ENCODE measurements around the gene AKNA. TPM values are rescaled to one million over a fixed set of nuclear protein-coding genes. Genes with fewer than 3 reads are reported as not detected.

Gene AKNA
- total RNA-seq, 1 donor from 2014 or later, result 16.6 TPM

GRCh38 chr9:114351932-114352331, 35.9 kb downstream of the AKNA start:
- Mint-ChIP-seq H3K27me3 (ENCODE audit: low read depth) (no peaks in the 10 kb centered on the region), H3K36me3 (ENCODE audit: low read depth) (peaks cover 4% of the 10 kb centered on the region), H3K9me3 (no peaks in the 10 kb centered on the region), H3K4me1 (peaks cover 20% of the 10 kb centered on the region), H3K4me3 (no peak overlapping the region), H3K27ac (ENCODE audit: unreplicated experiment) (no peak overlapping the region)
- no peak for DNase-seq (ENCODE audit: low read depth, low spot score)
- no peak for TF ChIP-seq CTCF (conservative IDR thresholded peaks at IDR 0.05)

DNA sequence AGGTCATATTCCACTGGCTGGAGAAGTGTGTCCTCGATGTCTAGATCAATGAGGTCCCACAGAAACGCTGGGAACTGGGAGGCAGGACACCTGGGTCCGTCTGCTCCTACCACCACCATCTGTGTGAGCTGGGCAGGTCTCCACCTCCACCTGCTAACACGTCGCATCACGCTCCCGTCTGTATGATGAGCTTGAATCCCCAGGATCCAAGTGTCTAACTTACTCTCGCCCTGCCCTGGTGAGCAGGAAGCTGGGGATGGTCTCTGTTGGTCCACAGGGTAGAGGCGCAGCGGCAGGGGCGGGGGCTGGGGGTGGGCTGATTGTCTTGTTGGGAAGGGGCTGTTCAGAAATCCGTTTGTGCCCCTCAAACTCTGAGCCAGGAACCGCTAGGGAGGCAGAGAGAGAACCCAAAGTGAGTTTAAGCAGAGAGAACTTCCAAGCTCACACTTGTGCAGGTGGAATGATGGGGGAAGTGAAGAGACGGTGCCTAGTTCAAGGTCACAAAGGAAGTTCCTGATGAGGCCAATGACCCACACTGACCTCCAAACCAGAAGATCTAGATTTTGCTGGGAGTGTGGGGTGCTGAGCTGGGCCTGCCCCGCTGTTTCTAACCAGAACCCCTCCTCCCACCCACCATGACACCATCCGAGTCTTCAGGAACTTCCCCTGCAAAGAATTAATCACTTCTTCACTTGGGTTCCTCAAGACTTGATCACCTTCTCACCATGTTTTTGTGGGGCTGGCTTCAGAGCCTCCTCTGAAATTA, 37.0 kb downstream of the AKNA start:
- no peak for DNase-seq (ENCODE audit: low read depth, low spot score)
- peaks cover 4% of the 10 kb centered on the region for H3K36me3 Mint-ChIP-seq (ENCODE audit: low read depth)
- TF ChIP-seq CTCF (conservative IDR thresholded peaks at IDR 0.05), result no peak
- no peaks in the 10 kb centered on the region for H3K9me3 Mint-ChIP-seq
- no peaks in the 10 kb centered on the region for H3K27me3 Mint-ChIP-seq (ENCODE audit: low read depth)
- peaks cover 20% of the 10 kb centered on the region for H3K4me1 Mint-ChIP-seq
- H3K4me3 Mint-ChIP-seq, result no peak overlapping the region
- no peak overlapping the region for H3K27ac Mint-ChIP-seq (ENCODE audit: unreplicated experiment)

DNA sequence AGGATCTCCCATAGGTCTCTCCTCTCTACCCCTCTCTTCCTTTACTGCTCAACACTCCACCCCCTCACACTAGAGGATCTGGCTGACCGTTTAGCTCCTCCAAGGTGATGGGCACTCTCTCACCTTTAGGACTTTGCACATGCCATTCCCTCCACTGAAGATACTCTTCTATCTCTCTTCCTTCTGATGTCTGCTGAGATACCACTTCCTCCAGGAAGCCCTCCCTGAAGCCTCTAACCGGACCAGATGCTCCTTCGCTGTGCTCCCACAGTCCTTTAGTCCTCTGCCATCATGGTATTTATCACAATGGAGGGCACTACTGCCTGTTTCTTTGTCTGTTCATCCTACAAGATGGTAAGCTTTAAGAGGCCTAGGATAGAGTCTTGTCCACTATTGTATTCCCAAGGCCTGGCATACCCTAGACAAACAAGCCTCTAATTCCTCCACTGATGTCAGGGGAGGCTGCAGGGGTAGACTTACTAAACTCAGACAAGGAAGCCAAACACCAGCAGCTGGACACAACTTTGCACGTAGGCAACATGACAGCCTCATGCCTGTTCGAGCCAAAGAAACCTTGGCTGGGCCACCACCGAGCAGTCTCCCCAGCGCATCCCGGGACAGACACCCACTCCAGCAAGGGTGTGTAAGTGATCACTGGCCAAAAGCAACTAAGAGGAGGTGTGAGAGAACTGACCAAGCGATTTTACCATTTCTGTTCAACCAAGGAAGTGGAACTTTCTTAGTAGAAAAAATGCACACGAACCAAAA, 37.9 kb downstream of the AKNA start:
- H3K36me3 Mint-ChIP-seq (ENCODE audit: low read depth), result peaks cover 4% of the 10 kb centered on the region
- no peak for TF ChIP-seq CTCF (conservative IDR thresholded peaks at IDR 0.05)
- no peaks in the 10 kb centered on the region for H3K27me3 Mint-ChIP-seq (ENCODE audit: low read depth)
- no peak overlapping the region for H3K4me3 Mint-ChIP-seq
- H3K27ac Mint-ChIP-seq (ENCODE audit: unreplicated experiment), result no peak overlapping the region
- peaks cover 20% of the 10 kb centered on the region for H3K4me1 Mint-ChIP-seq
- H3K9me3 Mint-ChIP-seq, result no peaks in the 10 kb centered on the region
- DNase-seq (ENCODE audit: low read depth, low spot score), result no peak

GRCh38 chr9:114348906-114349482, 38.8 kb downstream of the AKNA start:
- no peaks in the 10 kb centered on the region for H3K9me3 Mint-ChIP-seq
- H3K27me3 Mint-ChIP-seq (ENCODE audit: low read depth), result no peaks in the 10 kb centered on the region
- DNase-seq (ENCODE audit: low read depth, low spot score), result peak; percentile 30
- no peak for TF ChIP-seq CTCF (conservative IDR thresholded peaks at IDR 0.05)
- H3K27ac Mint-ChIP-seq (ENCODE audit: unreplicated experiment), result peak overlapping the region; percentile 21
- H3K4me1 Mint-ChIP-seq, result peaks cover 20% of the 10 kb centered on the region
- peak overlapping the region; percentile 9 for H3K4me3 Mint-ChIP-seq
- H3K36me3 Mint-ChIP-seq (ENCODE audit: low read depth), result peaks cover 4% of the 10 kb centered on the region

DNA sequence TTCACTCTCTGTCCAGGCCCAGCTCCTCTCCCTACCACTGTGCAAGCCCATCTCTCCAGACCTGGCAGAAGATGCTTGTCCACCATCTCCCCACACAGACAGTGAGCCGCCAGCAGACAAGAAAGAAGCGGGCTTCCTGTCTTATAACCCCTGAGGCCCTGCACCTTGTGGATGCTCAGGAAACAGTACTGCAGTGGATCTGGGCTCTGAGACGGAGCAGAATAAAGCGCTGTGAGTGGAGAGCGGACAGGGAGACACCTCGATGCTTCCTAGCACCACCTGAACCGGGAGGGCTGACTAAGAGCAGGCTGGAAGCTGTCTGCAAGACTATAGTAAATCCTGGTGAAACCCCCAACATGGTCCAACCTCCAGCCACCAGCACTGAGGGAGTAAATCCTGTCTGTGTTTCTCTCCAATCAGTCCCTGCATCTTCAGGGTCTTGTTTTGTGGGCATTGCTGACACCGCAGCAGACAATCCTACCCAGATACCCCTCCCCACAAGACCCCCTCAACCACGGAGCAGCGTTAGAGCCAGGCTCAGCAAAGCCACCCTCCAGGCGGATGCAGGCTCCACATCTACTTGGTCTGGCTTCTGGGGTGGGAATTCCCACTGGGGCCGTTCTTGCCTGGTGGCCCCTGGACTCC, 39.4 kb downstream of the AKNA start:
- H3K4me3 Mint-ChIP-seq, result no peak overlapping the region
- no peak for TF ChIP-seq CTCF (conservative IDR thresholded peaks at IDR 0.05)
- H3K27ac Mint-ChIP-seq (ENCODE audit: unreplicated experiment), result peak overlapping the region; percentile 84
- no peak for DNase-seq (ENCODE audit: low read depth, low spot score)
- H3K4me1 Mint-ChIP-seq, result peaks cover 20% of the 10 kb centered on the region
- H3K27me3 Mint-ChIP-seq (ENCODE audit: low read depth), result no peaks in the 10 kb centered on the region
- H3K9me3 Mint-ChIP-seq, result no peaks in the 10 kb centered on the region
- H3K36me3 Mint-ChIP-seq (ENCODE audit: low read depth), result peaks cover 4% of the 10 kb centered on the region
